K562 (cell line): ENCODE measurements around the gene MT4. TPM values are rescaled to one million over a fixed set of nuclear protein-coding genes. Genes with fewer than 3 reads are reported as not detected.

Source experiments
- ATAC-seq: fragments of 200-7000 bp; cut with Tn5 transposase; 3 replicates; pipeline ENCODE4 v1.9.1; 2020; ENCODE audit warnings: moderate library complexity
- BruUV-seq: library from RNA; stranded (reverse); fragments of 400-500 nt; replicated peaks from 2 replicates; lab custom pipeline; 2021; lab: Mats Ljungman, UMichigan
- CTCF ChIA-PET: fragments of 300-600 bp; formaldehyde crosslinking; extraction: SDS; loops from one replicate; lab custom pipeline; 2021; ENCODE audit warnings: low intra/inter-chr PET ratio; lab: Yijun Ruan, JAX
- POLR2A ChIA-PET: fragments of 300-600, 350-650 bp; sonication (Branson Sonifier 250); formaldehyde crosslinking; extraction: SDS; loops from one replicate; lab custom pipeline; 2021; ENCODE audit warnings: antibody characterized with exemption, inconsistent platforms; lab: Yijun Ruan, JAX
- DNase-seq, 4 experiments: peaks; one replicate each; pipeline versions ENCODE4 v3.0.0 to v3.0.0-alpha.2; 2011 to 2018; ENCODE audit warnings: low spot score in 3 of 4, mixed read lengths in 3 of 4; ENCODE audit errors: extremely low read depth in 1 of 4
- FAIRE-seq: peaks from 2 replicates; lab custom pipeline; 2011; peaks lifted over from hg19 to GRCh38; lab: Jason Lieb, UNC
- H2AFZ ChIP-seq: 2 replicates; pipeline ENCODE4 v1.6.0; 2011; ENCODE audit warnings: low read depth, low read length, control low read depth, inconsistent platforms
- H3K27ac ChIP-seq: fragments of 200-600 bp; 3 replicates; pipeline ENCODE4 v1.8.0; 2011; ENCODE audit warnings: low read depth, mild to moderate bottlenecking, control low read depth, inconsistent platforms, low read length, moderate library complexity, mixed read lengths; ENCODE audit errors: extremely low read depth
- H3K27me3 ChIP-seq, 2 experiments: fragments of 300-600 bp in 1 of 2; 2 replicates in 1 of 2; 3 replicates in 1 of 2; pipeline versions ENCODE4 v1.6.0 to v1.8.0; 2011; ENCODE audit warnings: inconsistent platforms in 2 of 2, low read length in 2 of 2, mild to moderate bottlenecking in 1 of 2, mixed read lengths in 1 of 2, moderate library complexity in 1 of 2; ENCODE audit not compliant: control insufficient read depth in 2 of 2, insufficient read depth in 2 of 2
- H3K36me3 ChIP-seq: fragments of 300-600 bp; 3 replicates; pipeline ENCODE4 v1.8.0; 2011; ENCODE audit warnings: mild to moderate bottlenecking, low read length, inconsistent platforms; ENCODE audit not compliant: control insufficient read depth, insufficient read depth
- H3K4me1 ChIP-seq, 2 experiments: fragments of 200-600 bp in 1 of 2; replicated peaks in 1 of 2; 2 replicates in 1 of 2; 3 replicates in 1 of 2; pipeline versions ENCODE4 v1.5.1 to v1.8.0; 2011; ENCODE audit warnings: inconsistent platforms in 2 of 2, low read length in 2 of 2, mild to moderate bottlenecking in 1 of 2, mixed read lengths in 1 of 2, moderate library complexity in 1 of 2; ENCODE audit not compliant: control insufficient read depth in 2 of 2, insufficient read depth in 2 of 2
- H3K4me2 ChIP-seq: 2 replicates; pipeline ENCODE4 v1.6.1; 2011; ENCODE audit warnings: low read length, control low read depth, inconsistent platforms, mixed read lengths; ENCODE audit not compliant: insufficient read depth
- H3K4me3 ChIP-seq: fragments of 200-600 bp; sonication (generic), shearing (Covaris generic); 2 replicates; pipeline ENCODE4 v1.5.1; 2016; ENCODE audit warnings: control low read depth, inconsistent platforms
- H3K79me2 ChIP-seq: fragments of 200-600 bp; 3 replicates; pipeline ENCODE4 v1.8.0; 2011; ENCODE audit warnings: low read length, inconsistent platforms; ENCODE audit not compliant: control insufficient read depth, insufficient read depth
- H3K9ac ChIP-seq, 2 experiments: 2 replicates each; pipeline versions ENCODE4 v1.6.0 to v1.6.1; 2011; ENCODE audit warnings: low read depth in 2 of 2, low read length in 2 of 2, control low read depth in 1 of 2, inconsistent platforms in 1 of 2, mild to moderate bottlenecking in 1 of 2, mixed read lengths in 1 of 2; ENCODE audit not compliant: insufficient read depth in 1 of 2
- H3K9me1 ChIP-seq: one replicate; pipeline ENCODE4 v1.6.0; 2011; ENCODE audit warnings: inconsistent platforms, mild to moderate bottlenecking, low read length, moderate library complexity; ENCODE audit not compliant: control insufficient read depth, insufficient read depth
- H3K9me3 ChIP-seq: replicated peaks from 2 replicates; pipeline ENCODE4 v1.5.1; 2011; ENCODE audit warnings: low read depth, low read length, inconsistent platforms; ENCODE audit not compliant: control insufficient read depth, insufficient read depth
- H4K20me1 ChIP-seq: replicated peaks from 2 replicates; pipeline ENCODE4 v1.6.1; 2011; ENCODE audit warnings: low read length, inconsistent platforms, mixed read lengths; ENCODE audit not compliant: control insufficient read depth, insufficient read depth
- ESRRA ChIP-seq: fragments of 450-650 bp; IDR thresholded peaks from 2 replicates; pipeline ENCODE4 v1.6.1; 2014; ENCODE audit warnings: low read depth, mild to moderate bottlenecking, moderate library complexity, borderline replicate concordance
- KDM4B ChIP-seq, 2 experiments: fragments of 450-650 bp in 1 of 2; sonication (generic) in 1 of 2; IDR thresholded peaks; 2 replicates each; pipeline ENCODE4 v1.6.1; 2016 to 2017; ENCODE audit warnings: borderline replicate concordance in 2 of 2, antibody characterized with exemption in 1 of 2, low read depth in 1 of 2, mild to moderate bottlenecking in 1 of 2
- MYBL2 ChIP-seq, 2 experiments: fragments of 450-650 bp in 1 of 2; sonication (generic) in 1 of 2; formaldehyde crosslinking in 1 of 2; IDR thresholded peaks; 2 replicates each; pipeline versions ENCODE4 v1.6.1 to v1.8.1; 2017 to 2022; ENCODE audit warnings: borderline replicate concordance in 1 of 2, inconsistent platforms in 1 of 2, low read depth in 1 of 2, mild to moderate bottlenecking in 1 of 2, missing genetic modification reagents in 1 of 2, moderate library complexity in 1 of 2
- RBM14 ChIP-seq: fragments of 200-400 bp; formaldehyde crosslinking; IDR thresholded peaks from 2 replicates; pipeline ENCODE4 v1.6.1; 2018; ENCODE audit warnings: low read depth, mild to moderate bottlenecking, low read length, moderate library complexity, borderline replicate concordance; ENCODE audit not compliant: insufficient read depth
- RBM17 ChIP-seq: fragments of 200-400 bp; formaldehyde crosslinking; IDR thresholded peaks from 2 replicates; pipeline ENCODE4 v1.6.1; 2017; ENCODE audit warnings: low read depth, mild to moderate bottlenecking, low read length, borderline replicate concordance
- REST ChIP-seq, 2 experiments: fragments of 450-650 bp; formaldehyde crosslinking in 1 of 2; IDR thresholded peaks; 2 replicates each; pipeline versions ENCODE4 v1.4.0 to v1.6.1; 2014 to 2020; ENCODE audit warnings: mild to moderate bottlenecking in 2 of 2, borderline replicate concordance in 1 of 2, low read depth in 1 of 2
- WGBS: fragments of 100-300 bp; shearing (Covaris generic); methylation state at CpG from one replicate; pipeline ENCODE4 v1.1.6; 2016; ENCODE audit warnings: low coverage, mixed read lengths; ENCODE audit not compliant: insufficient coverage; ENCODE audit errors: missing lambda C conversion rate; 5-methylcytosine and 5-hydroxymethylcytosine counted together
- in situ Hi-C: fragments of 300-500 bp; cut with MboI; formaldehyde crosslinking; loops from 4 replicates; pipeline ENCODE4 v1.15.0; 2018; ENCODE audit warnings: inconsistent platforms, mixed read lengths
- intact Hi-C: fragments of 100-400 bp; cut with micrococcal nuclease; formaldehyde crosslinking; loops from 2 replicates; pipeline ENCODE4 v1.14.2; 2022
- polyA plus RNA-seq, 8 experiments: library from polyadenylated mRNA; depleted of rRNA in 4 of 8; stranded (reverse) in 5 of 8; unstranded in 3 of 8; fragments of >200 nt; fragmentation: Nextera tagmentation in 2 of 8; fragmentation: Illumina TruSeq in 1 of 8; extraction: Ambion mirVana in 2 of 8; extraction: Trizol in 1 of 8; gene quantifications; 2 replicates each; pipeline versions ENCODE4 v1.2.1 to v1.2.3, GENCODE V29; 2011 to 2014; ENCODE audit warnings: inconsistent platforms in 1 of 8, missing spikeins in 1 of 8
- total RNA-seq, 7 experiments: library from RNA; depleted of rRNA in 6 of 7; stranded (reverse); fragments of >200 nt in 6 of 7; fragmentation: Illumina TruSeq in 2 of 7; extraction: Trizol in 2 of 7; gene quantifications; 2 replicates each; pipeline versions ENCODE4 v1.2.1 to v1.2.3, GENCODE V29; 2011 to 2021; ENCODE audit warnings: low replicate concordance in 1 of 7

Gene MT4
- total and polyA plus RNA-seq, 9 of the 15 experiments (the other 6 are each of a cell fraction or from before 2014, with no cell fraction given), result not detected

GRCh38 chr16:56561126-56561525, 3.7 kb upstream of the MT4 start:
- ATAC-seq, result no peak
- Histone ChIP-seq H3K9ac (no peak overlapping the region), H3K4me2 (no peak overlapping the region), H3K27me3 (peaks cover 21 to 58% of the 10 kb centered on the region in 2 experiments; a peak in 4 of 5 replicates)
- intact Hi-C loops, result no loop called here
- BruUV-seq, result no TSS peak
- TF ChIP-seq RBM17 (no peak), RBM14 (no peak)
- TF ChIP-seq, all 486 proteins: peak for 0
- no peaks in the 10 kb centered on the region for H3K4me1 ChIP-seq
- DNase-seq (no peak), FAIRE-seq (no peak)
- POLR2A ChIA-PET, result no interaction called here
- H3K9me1 ChIP-seq, result no peaks in the 10 kb centered on the region
- no peaks in the 10 kb centered on the region for H4K20me1 ChIP-seq
- H3K27ac ChIP-seq, result no peak overlapping the region
- no peaks in the 10 kb centered on the region for H3K79me2 ChIP-seq
- H3K4me3 ChIP-seq, result no peak overlapping the region
- 0% methylated on average over 1 of the region's 1 CpG for WGBS
- CTCF ChIA-PET, result no interaction called here
- H2AFZ ChIP-seq, result no peak overlapping the region
- in situ Hi-C loops, result no loop called here
- no peaks in the 10 kb centered on the region for H3K36me3 ChIP-seq
- H3K9me3 ChIP-seq, result no peaks in the 10 kb centered on the region

GRCh38 chr16:56569971-56570370, 5.1 kb downstream of the MT4 start:
- ChIA-PET POLR2A (interaction anchor here (0.5 kb wide), 1 partner anchor 220 kb away, joined by 3 read pairs; no protein-coding TSS in a partner anchor), CTCF (no interaction called here)
- FAIRE-seq, result no peak
- no peaks in the 10 kb centered on the region for H3K36me3 ChIP-seq
- in situ Hi-C loops, result no loop called here
- H3K27me3 ChIP-seq, result peaks cover 10 to 38% of the 10 kb centered on the region in 2 experiments; a peak in 4 of 5 replicates
- no peaks in the 10 kb centered on the region for H3K79me2 ChIP-seq
- H3K9me1 ChIP-seq, result no peaks in the 10 kb centered on the region
- 0 out of 2 replicates have a peak, but pooled peaks cover 2% of the 10 kb centered on the region for H3K9me3 ChIP-seq
- no peak overlapping the region for H3K27ac ChIP-seq
- no peak for ATAC-seq
- no peaks in the 10 kb centered on the region for H4K20me1 ChIP-seq
- no peak overlapping the region for H2AFZ ChIP-seq
- 0% methylated on average over 1 of the region's 1 CpG for WGBS
- BruUV-seq, result no TSS peak
- H3K9ac ChIP-seq, result no peak overlapping the region
- H3K4me3 ChIP-seq, result no peak overlapping the region
- no peaks in the 10 kb centered on the region for H3K4me1 ChIP-seq
- no peak overlapping the region for H3K4me2 ChIP-seq
- intact Hi-C loops, result loop anchor here (10.0 kb wide), 1 partner anchor 215 kb away; no protein-coding TSS in a partner anchor
- DNase-seq, result no peak
- TF ChIP-seq ESRRA, result no peak
- no peak for TF ChIP-seq KDM4B (IDR thresholded peaks at IDR 0.05; ENCODE audit: borderline replicate concordance in 2 of 2, low read depth in 1 of 2)
- no peak for TF ChIP-seq MYBL2 (IDR thresholded peaks at IDR 0.05; ENCODE audit: low read depth)
- TF ChIP-seq MYBL2 (CRISPR knock-in tag; IDR thresholded peaks at IDR 0.05; ENCODE audit: borderline replicate concordance), result no peak
- TF ChIP-seq REST (IDR thresholded peaks at IDR 0.05; ENCODE audit: borderline replicate concordance), result no peak
- no peak for TF ChIP-seq REST (CRISPR knock-in tag; IDR thresholded peaks at IDR 0.05; ENCODE audit: low read depth)
